HG03520 (cell line): Measurements from ENCODE around the gene BIVM.

ENCODE experiments used
- ATAC-seq: cut with Tn5 transposase; IDR thresholded peaks from one replicate; pipeline ENCODE4 v1.9.1; 2021; ENCODE audit warnings: mild to moderate bottlenecking, moderate library complexity; ENCODE audit not compliant: unreplicated experiment

Gene BIVM

GRCh38 chr13:102781591-102781990, 17.3 kb upstream of the BIVM start:
- ATAC-seq, result no peak

- ATAC-seq, result no peak
Measured at GRCh38 chr13:102784483-102784882, 14.4 kb upstream of the BIVM start.

- ATAC-seq, result no peak
Measured at GRCh38 chr13:102788683-102789082, 10.2 kb upstream of the BIVM start.

- ATAC-seq, result no peak
Measured at GRCh38 chr13:102792396-102792795, 6.5 kb upstream of the BIVM start.

- ATAC-seq, result no peak
Measured at GRCh38 chr13:102793611-102794355, 5.1 kb upstream of the BIVM start.

GRCh38 chr13:102799426-102800144, 666 bp downstream of the BIVM start:
- ATAC-seq, result peak; percentile 3

- ATAC-seq, result peak; percentile 78
Measured at GRCh38 chr13:102800145-102801041, 1.5 kb downstream of the BIVM start.

- no peak for ATAC-seq
Measured at GRCh38 chr13:102805680-102806079, 6.8 kb downstream of the BIVM start.

- no peak for ATAC-seq
Measured at GRCh38 chr13:102807699-102808098, 8.8 kb downstream of the BIVM start.

- ATAC-seq, result no peak
Measured at GRCh38 chr13:102812611-102813287, 13.8 kb downstream of the BIVM start.

GRCh38 chr13:102814025-102814607, 15.2 kb downstream of the BIVM start:
- no peak for ATAC-seq

- no peak for ATAC-seq
Measured at GRCh38 chr13:102814793-102815192, 15.9 kb downstream of the BIVM start.

- ATAC-seq, result no peak
Measured at GRCh38 chr13:102815788-102816187, 16.9 kb downstream of the BIVM start.

- no peak for ATAC-seq
Measured at GRCh38 chr13:102816708-102817107, 17.8 kb downstream of the BIVM start.

- ATAC-seq, result no peak
Measured at GRCh38 chr13:102817241-102817640, 18.3 kb downstream of the BIVM start.

- ATAC-seq, result no peak
Measured at GRCh38 chr13:102817907-102818306, 19.0 kb downstream of the BIVM start.

GRCh38 chr13:102825400-102825799, 26.5 kb downstream of the BIVM start:
- no peak for ATAC-seq

- no peak for ATAC-seq
Measured at GRCh38 chr13:102825921-102826706, 27.2 kb downstream of the BIVM start.

GRCh38 chr13:102830646-102831045, 31.7 kb downstream of the BIVM start:
- no peak for ATAC-seq

GRCh38 chr13:102836471-102836870, 37.6 kb downstream of the BIVM start:
- no peak for ATAC-seq
